Heart right ventricle (tissue), 16 donors: ENCODE measurements around the gene SFMBT2. TPM values are rescaled to one million over a fixed set of nuclear protein-coding genes. Genes with fewer than 3 reads are reported as not detected.

Source experiments
- ATAC-seq, 8 donors: fragments of 200-7000 bp; cut with Tn5 transposase; one replicate each; pipeline ENCODE4 v1.9.1; 2020; ENCODE audit warnings: mild to moderate bottlenecking in 8 of 8, moderate library complexity in 8 of 8, moderate number of reproducible peaks in 1 of 8
- DNase-seq, 2 donors: peaks; one replicate each; pipeline ENCODE4 v3.0.0-alpha.2; 2020
- H3K27ac ChIP-seq, 10 donors: fragments of 200-600 bp; sonication (generic) in 2 of 10; one replicate each; pipeline versions ENCODE4 v1.5.0 to v1.8.0; 2020 to 2022; ENCODE audit warnings: mild to moderate bottlenecking in 3 of 10
- H3K27me3 ChIP-seq, 7 donors: fragments of 200-600 bp; one replicate each; pipeline ENCODE4 v1.8.0; 2021 to 2022; ENCODE audit warnings: mild to moderate bottlenecking in 2 of 7
- H3K36me3 ChIP-seq, 9 donors: fragments of 200-600 bp; sonication (generic) in 1 of 9; one replicate each; pipeline versions ENCODE4 v1.5.0 to v1.8.0; 2020 to 2022; ENCODE audit warnings: mild to moderate bottlenecking in 2 of 9
- H3K4me1 ChIP-seq, 9 donors: fragments of 200-600 bp; sonication (generic) in 1 of 9; one replicate each; pipeline versions ENCODE4 v1.5.0 to v1.8.0; 2020 to 2022; ENCODE audit warnings: mild to moderate bottlenecking in 4 of 9
- H3K4me3 ChIP-seq, 10 donors: fragments of 200-600 bp; sonication (generic) in 2 of 10; one replicate each; pipeline versions ENCODE4 v1.5.0 to v1.8.0; 2020 to 2022; ENCODE audit warnings: mild to moderate bottlenecking in 7 of 10, moderate library complexity in 2 of 10
- H3K9me3 ChIP-seq, 11 donors: fragments of 200-600 bp in 10 of 11; sonication (generic) in 2 of 11; one replicate each; pipeline versions ENCODE4 v1.5.0 to v1.8.0; 2013 to 2022; ENCODE audit warnings: mild to moderate bottlenecking in 2 of 11, control low read depth in 1 of 11, moderate library complexity in 1 of 11
- CTCF ChIP-seq, 9 donors: fragments of 200-600 bp; sonication (generic) in 2 of 9; IDR thresholded peaks; one replicate each; pipeline versions ENCODE4 v1.5.0 to v1.8.0; 2021 to 2022; ENCODE audit warnings: antibody characterized with exemption in 9 of 9, mild to moderate bottlenecking in 5 of 9, moderate library complexity in 1 of 9
- WGBS, 2 donors: extraction: QIAGEN DNeasy Blood & Tissue Kit; methylation state at CpG; one replicate each; pipeline ENCODE4 v1.1.7; 2013; ENCODE audit warnings: inconsistent platforms in 1 of 2; 5-methylcytosine and 5-hydroxymethylcytosine counted together
- intact Hi-C, 10 donors: fragments of 100-400 bp; cut with DNase I; formaldehyde crosslinking; loops; one replicate each; pipeline versions ENCODE4 v1.11.1 to v1.14.2; 2022
- polyA plus RNA-seq, 2 donors: library from polyadenylated mRNA; stranded (reverse); fragments of 200-250 nt; gene quantifications; one replicate each; pipeline ENCODE4 v1.2.3, GENCODE V29; 2013
- total RNA-seq, 10 donors: library from RNA; stranded (reverse); fragmentation: NEBNext Ultra II Directional in 3 of 10; extraction: Animal tissue kit (Norgen Biotek cat#: 25700) in 3 of 10; gene quantifications; one replicate each; pipeline versions ENCODE4 v1.2.1 to v1.2.4, GENCODE V29; 2021 to 2023
- donor health status: Arrhythmogenic right ventricular cardiomyopathy.
- donor health status: ischemic (EF 13 %, LVEDD 7.1; RV severe dilation, severe dysfunction).
- donor health status: healthy with polysubstance abuse.
- donor health status: DM: no; HTN: yes; CAD: no.
- donor health status: DM: no; HTN: no; CAD: no.
- donor health status: ischemic (EF 25% LVEDD 6.9; RV normal size, moderate dysfunction).
- donor health status: ischemic (EF 25% LVEDD 5.7; RV mildly dilated, moderate dysfunction).
- donor health status: healthy.
- donor health status: DM: yes; HTN: yes; CAD: no.
- donor health status: Ischemic cardiomyopathy.
- donor health status: ischemic (EF 35%, LVEDD 5.7; RV mildly dilated, moderate dysfunction).
- donor health status: nonischemic (EF 11% LVEDD 7.7; RV severe dilation, severe dysfunction).
- donor health status: DM: yes; HTN: yes; CAD: no.
- donor health status: PGD.
- donor health status: ischemic (EF 29% LVEDD 5.4; RV normal size, mild dysfunction).
- donor health status: nonischemic (EF 23%, LVEDD 6.1; RV moderate dilation, normal function).

The SFMBT2 gene
- total and polyA plus RNA-seq, 12 donors, result 4.1 to 14.2 (median 10.0) TPM

GRCh38 chr10:7265396-7266123 lies 145.3 kb downstream of the SFMBT2 start:
- ATAC-seq, result peak in 2 of 8 donors; percentile 24 to 29

GRCh38 chr10:7264313-7264756 lies 146.5 kb downstream of the SFMBT2 start:
- WGBS, 2 donors, result 40 to 42% methylated on average over 7 of the region's 7 CpGs
- Histone ChIP-seq H3K27me3 (no peaks in the 10 kb centered on the region), H3K27ac (peak overlapping the region in 7 of 10 donors; percentile 4 to 48 (median 23)), H3K36me3 (peaks cover 0 to 10% (median 0%) of the 10 kb centered on the region in 9 donors), H3K4me1 (peaks cover 7 to 54% (median 28%) of the 10 kb centered on the region in 9 donors), H3K9me3 (no peaks in the 10 kb centered on the region), H3K4me3 (no peak overlapping the region)
- intact Hi-C loops, result loop anchor here in 7 of 10 donors (5.0 to 10.0 kb wide), 8 partner anchors 48 to 148 kb away; partner anchors contain the start of gene SFMBT2 (in 1 of the 7)
- DNase-seq (no peak), ATAC-seq (peak in 5 of 8 donors; percentile 4 to 47 (median 34))
- TF ChIP-seq CTCF (IDR thresholded peaks at IDR 0.05), result no peak

More at GRCh38 chr10:7265396-7266123, 145.3 kb downstream of the SFMBT2 start:
- peaks cover 0 to 10% (median 0%) of the 10 kb centered on the region in 9 donors for H3K36me3 ChIP-seq
- WGBS, 2 donors, result 93% methylated on average over 8 of the region's 8 CpGs
- no peaks in the 10 kb centered on the region for H3K27me3 ChIP-seq
- no peak overlapping the region for H3K4me3 ChIP-seq
- intact Hi-C loops, result loop anchor here in 2 of 10 donors (10.0 kb wide), 2 partner anchors 49 to 69 kb away; no protein-coding TSS in a partner anchor
- TF ChIP-seq CTCF (IDR thresholded peaks at IDR 0.05), result no peak
- H3K4me1 ChIP-seq, result peaks cover 7 to 42% (median 21%) of the 10 kb centered on the region in 9 donors
- DNase-seq, result no peak
- peak overlapping the region in 2 of 10 donors; percentile 34 to 50 for H3K27ac ChIP-seq
- no peaks in the 10 kb centered on the region for H3K9me3 ChIP-seq

- Histone ChIP-seq H3K9me3 (no peaks in the 10 kb centered on the region), H3K4me1 (peaks cover 7 to 59% (median 28%) of the 10 kb centered on the region in 9 donors), H3K4me3 (no peak overlapping the region), H3K27me3 (no peaks in the 10 kb centered on the region), H3K27ac (no peak overlapping the region), H3K36me3 (peaks cover 0 to 10% (median 0%) of the 10 kb centered on the region in 9 donors)
- TF ChIP-seq CTCF (IDR thresholded peaks at IDR 0.05), result no peak
- DNase-seq (no peak), ATAC-seq (no peak)
- intact Hi-C loops, result loop anchor here in 7 of 10 donors (5.0 to 10.0 kb wide), 8 partner anchors 49 to 149 kb away; partner anchors contain the start of gene SFMBT2 (in 1 of the 7)
- WGBS, 2 donors, result 92 to 93% methylated on average over 5 of the region's 5 CpGs
Measured at GRCh38 chr10:7263616-7264015, 147.2 kb downstream of the SFMBT2 start.

GRCh38 chr10:7261351-7261750 lies 149.5 kb downstream of the SFMBT2 start:
- no peak for TF ChIP-seq CTCF (IDR thresholded peaks at IDR 0.05)
- Histone ChIP-seq H3K27ac (peak overlapping the region in 9 of 10 donors; percentile 20 to 69 (median 56)), H3K4me1 (peaks cover 7 to 63% (median 28%) of the 10 kb centered on the region in 9 donors), H3K9me3 (no peaks in the 10 kb centered on the region), H3K27me3 (no peaks in the 10 kb centered on the region), H3K36me3 (peaks cover 0 to 10% (median 0%) of the 10 kb centered on the region in 9 donors), H3K4me3 (no peak overlapping the region)
- no peak for DNase-seq
- ATAC-seq, result no peak
- WGBS, 2 donors, result 74 to 88% methylated on average over 5 of the region's 5 CpGs
- intact Hi-C loops, result loop anchor here in 7 of 10 donors (2.0 to 10.0 kb wide), 10 partner anchors 51 to 151 kb away; partner anchors contain the start of gene SFMBT2 (in 2 of the 7)
